Endodermal cell (in vitro differentiated cells): ENCODE data around the gene PRDM12. TPM values are rescaled to one million over a fixed set of nuclear protein-coding genes. Genes with fewer than 3 reads are reported as not detected.

Experiments used
- DNase-seq: peaks from one replicate; pipeline ENCODE4 v3.0.0-alpha.2; 2017
- H3K27ac ChIP-seq: 2 replicates; pipeline ENCODE4 v1.5.1; 2013; ENCODE audit warnings: mild to moderate bottlenecking, low read depth, low read length, moderate library complexity
- H3K27me3 ChIP-seq: 2 replicates; pipeline ENCODE4 v1.6.1; 2013; ENCODE audit warnings: mild to moderate bottlenecking, low read length, moderate library complexity; ENCODE audit not compliant: insufficient read depth, control insufficient read depth, poor library complexity, severe bottlenecking
- H3K36me3 ChIP-seq: 2 replicates; pipeline ENCODE4 v1.7.0; 2013; ENCODE audit warnings: mild to moderate bottlenecking, low read length, moderate library complexity; ENCODE audit not compliant: control insufficient read depth, insufficient read depth
- H3K4me1 ChIP-seq: one replicate; pipeline ENCODE4 v1.7.0; 2013; ENCODE audit warnings: low read length; ENCODE audit not compliant: control insufficient read depth, insufficient read depth
- H3K4me3 ChIP-seq: 2 replicates; pipeline ENCODE4 v1.5.1; 2013; ENCODE audit warnings: mild to moderate bottlenecking, low read length, moderate library complexity
- H3K9ac ChIP-seq: 2 replicates; pipeline ENCODE4 v1.6.1; 2013; ENCODE audit warnings: mild to moderate bottlenecking, low read length, moderate library complexity; ENCODE audit not compliant: poor library complexity, severe bottlenecking; ENCODE audit errors: extremely low read depth
- H3K9me3 ChIP-seq: 2 replicates; pipeline ENCODE4 v1.6.1; 2013; ENCODE audit warnings: mild to moderate bottlenecking, low read length, moderate library complexity; ENCODE audit not compliant: control insufficient read depth
- H3K27ac Mint-ChIP-seq: 2 replicates; pipeline ENCODE4 v1.8.0; 2020; ENCODE audit warnings: mixed read lengths
- H3K27me3 Mint-ChIP-seq: 2 replicates; pipeline ENCODE4 v1.8.0; 2021; ENCODE audit warnings: mild to moderate bottlenecking, mixed read lengths; ENCODE audit not compliant: insufficient read depth
- H3K36me3 Mint-ChIP-seq: 2 replicates; pipeline ENCODE4 v1.8.0; 2020; ENCODE audit warnings: low read depth, mixed read lengths
- H3K4me1 Mint-ChIP-seq: 2 replicates; pipeline ENCODE4 v1.8.0; 2020; ENCODE audit warnings: mixed read lengths
- H3K4me3 Mint-ChIP-seq: 2 replicates; pipeline ENCODE4 v1.8.0; 2020; ENCODE audit warnings: mild to moderate bottlenecking, moderate library complexity, mixed read lengths
- H3K9me3 Mint-ChIP-seq: 2 replicates; pipeline ENCODE4 v1.8.0; 2020; ENCODE audit warnings: mild to moderate bottlenecking, mixed read lengths
- WGBS, 2 experiments: methylation state at CpG; one replicate each; pipeline versions ENCODE4 v1.1.5 to v1.1.7; 2013; ENCODE audit warnings: missing lambda C conversion rate in 2 of 2, mixed read lengths in 1 of 2; ENCODE audit not compliant: insufficient coverage in 1 of 2, insufficient read length in 1 of 2; 5-methylcytosine and 5-hydroxymethylcytosine counted together
- total RNA-seq, 2 donors: library from RNA; stranded (reverse); fragmentation: NEBNext Ultra II Directional in 1 of 2; extraction: Animal tissue kit (Norgen Biotek cat#: 25700) in 1 of 2; gene quantifications; 2 replicates in 1 of 2; 3 replicates in 1 of 2; pipeline ENCODE4 v1.2.1, GENCODE V29; 2021
- TF ChIP-seq, protein P1 (sequence below): fragments of 200-600 bp; sonication (generic); conservative IDR thresholded peaks from 2 replicates; pipeline ENCODE4 v1.5.0; 2021; ENCODE audit warnings: antibody characterized with exemption, mild to moderate bottlenecking

PRDM12 gene
- total RNA-seq, 2 donors from 2014 or later, result not detected

GRCh38 chr9:130634801-130635200 is 29.6 kb upstream of the PRDM12 start:
- H3K27me3 Mint-ChIP-seq, result no peaks in the 10 kb centered on the region
- TF ChIP-seq, protein P1, sequence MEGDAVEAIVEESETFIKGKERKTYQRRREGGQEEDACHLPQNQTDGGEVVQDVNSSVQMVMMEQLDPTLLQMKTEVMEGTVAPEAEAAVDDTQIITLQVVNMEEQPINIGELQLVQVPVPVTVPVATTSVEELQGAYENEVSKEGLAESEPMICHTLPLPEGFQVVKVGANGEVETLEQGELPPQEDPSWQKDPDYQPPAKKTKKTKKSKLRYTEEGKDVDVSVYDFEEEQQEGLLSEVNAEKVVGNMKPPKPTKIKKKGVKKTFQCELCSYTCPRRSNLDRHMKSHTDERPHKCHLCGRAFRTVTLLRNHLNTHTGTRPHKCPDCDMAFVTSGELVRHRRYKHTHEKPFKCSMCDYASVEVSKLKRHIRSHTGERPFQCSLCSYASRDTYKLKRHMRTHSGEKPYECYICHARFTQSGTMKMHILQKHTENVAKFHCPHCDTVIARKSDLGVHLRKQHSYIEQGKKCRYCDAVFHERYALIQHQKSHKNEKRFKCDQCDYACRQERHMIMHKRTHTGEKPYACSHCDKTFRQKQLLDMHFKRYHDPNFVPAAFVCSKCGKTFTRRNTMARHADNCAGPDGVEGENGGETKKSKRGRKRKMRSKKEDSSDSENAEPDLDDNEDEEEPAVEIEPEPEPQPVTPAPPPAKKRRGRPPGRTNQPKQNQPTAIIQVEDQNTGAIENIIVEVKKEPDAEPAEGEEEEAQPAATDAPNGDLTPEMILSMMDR, result no peak
- no peak overlapping the region for H3K4me3 Mint-ChIP-seq
- no peaks in the 10 kb centered on the region for H3K4me1 ChIP-seq
- H3K27me3 ChIP-seq, result no peaks in the 10 kb centered on the region
- H3K36me3 ChIP-seq, result peaks cover 71% of the 10 kb centered on the region
- no peak overlapping the region for H3K4me3 ChIP-seq
- H3K27ac Mint-ChIP-seq, result peak overlapping the region; percentile 7
- no peaks in the 10 kb centered on the region for H3K4me1 Mint-ChIP-seq
- H3K9me3 ChIP-seq, result no peaks in the 10 kb centered on the region
- H3K27ac ChIP-seq, result no peak overlapping the region
- WGBS, 2 experiments, result 81 to 94% methylated on average over 3 to 8 of the region's 8 CpGs
- no peak overlapping the region for H3K9ac ChIP-seq
- no peaks in the 10 kb centered on the region for H3K9me3 Mint-ChIP-seq
- H3K36me3 Mint-ChIP-seq, result peaks cover 50% of the 10 kb centered on the region
- no peak for DNase-seq

DNA sequence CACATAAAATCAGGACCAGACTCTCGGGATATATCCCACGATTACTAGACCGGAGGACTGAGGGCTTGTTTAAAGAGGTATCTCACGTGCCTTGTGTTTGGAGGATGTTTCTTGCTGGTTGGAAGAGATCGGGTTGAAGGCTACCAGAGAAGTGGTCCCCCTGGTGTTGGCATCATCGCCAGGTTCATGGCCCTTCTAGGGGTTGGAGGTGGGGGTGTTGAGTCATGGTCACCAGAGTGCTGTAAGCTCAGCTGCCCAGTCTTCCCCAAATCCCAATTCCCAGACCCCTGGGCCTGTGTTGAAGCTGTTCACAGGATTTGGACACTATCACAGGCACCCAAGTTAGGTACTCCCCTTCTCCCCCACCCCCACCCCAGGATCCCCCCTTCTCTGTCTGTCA is 29.1 kb upstream of the PRDM12 start:
- Mint-ChIP-seq H3K27ac (peak overlapping the region; percentile 7), H3K36me3 (peaks cover 48% of the 10 kb centered on the region), H3K4me3 (no peak overlapping the region), H3K4me1 (no peaks in the 10 kb centered on the region), H3K27me3 (no peaks in the 10 kb centered on the region), H3K9me3 (no peaks in the 10 kb centered on the region)
- Histone ChIP-seq H3K4me1 (no peaks in the 10 kb centered on the region), H3K27me3 (no peaks in the 10 kb centered on the region), H3K9me3 (no peaks in the 10 kb centered on the region), H3K27ac (no peak overlapping the region), H3K36me3 (peaks cover 66% of the 10 kb centered on the region), H3K4me3 (no peak overlapping the region), H3K9ac (no peak overlapping the region)
- no peak for DNase-seq
- TF ChIP-seq, protein P1, result no peak
- 94 to 100% methylated on average over 1 to 6 of the region's 6 CpGs for WGBS, 2 experiments

- no peaks in the 10 kb centered on the region for H3K9me3 ChIP-seq
- TF ChIP-seq, protein P1, result no peak
- no peak overlapping the region for H3K27ac ChIP-seq
- Mint-ChIP-seq H3K9me3 (no peaks in the 10 kb centered on the region), H3K27ac (no peak overlapping the region), H3K4me3 (no peak overlapping the region), H3K36me3 (peaks cover 44% of the 10 kb centered on the region), H3K4me1 (no peaks in the 10 kb centered on the region), H3K27me3 (no peaks in the 10 kb centered on the region)
- peaks cover 59% of the 10 kb centered on the region for H3K36me3 ChIP-seq
- no peak overlapping the region for H3K9ac ChIP-seq
- no peaks in the 10 kb centered on the region for H3K4me1 ChIP-seq
- WGBS, 2 experiments, result 94 to 97% methylated on average over 20 to 33 of the region's 33 CpGs
- no peak for DNase-seq
- no peak overlapping the region for H3K4me3 ChIP-seq
- no peaks in the 10 kb centered on the region for H3K27me3 ChIP-seq
Measured at GRCh38 chr9:130635721-130636647, 28.4 kb upstream of the PRDM12 start.
